Thoracic aorta (tissue), 2 donors: ENCODE results near the gene NUB1. TPM values are rescaled to one million over a fixed set of nuclear protein-coding genes. Genes with fewer than 3 reads are reported as not detected.
"Not testable (repeated sequence)": the region's sequence is repeated elsewhere in the genome, so short reads cannot be mapped to it uniquely, and the experiment has no call there.

Source experiments
- ATAC-seq: fragments of 150-250 bp; one replicate; pipeline ENCODE4 v1.8.0; 2017; ENCODE audit warnings: low read depth; ENCODE audit not compliant: insufficient number of reproducible peaks, low FRiP score
- DNase-seq: peaks from one replicate; pipeline ENCODE4 v3.0.0-alpha.2; 2020; ENCODE audit warnings: low spot score
- H3K27ac ChIP-seq, 2 donors: fragments of 200-600 bp; sonication (generic); 1 replicate in 1 of 2; 2 replicates in 1 of 2; pipeline ENCODE4 v1.5.1; 2016; ENCODE audit warnings: mild to moderate bottlenecking in 2 of 2, moderate library complexity in 2 of 2
- H3K27me3 ChIP-seq: fragments of 200-600 bp; sonication (generic); replicated peaks from 2 replicates; pipeline ENCODE4 v1.6.0; 2016; ENCODE audit warnings: mild to moderate bottlenecking; ENCODE audit not compliant: insufficient read depth
- H3K36me3 ChIP-seq: fragments of 200-600 bp; sonication (generic); one replicate; pipeline ENCODE4 v1.5.1; 2016
- H3K4me1 ChIP-seq, 2 donors: fragments of 200-600 bp; sonication (generic); 1 replicate in 1 of 2; 2 replicates in 1 of 2; pipeline versions ENCODE4 v1.5.1 to v1.6.0; 2016; ENCODE audit warnings: low read depth in 2 of 2, mild to moderate bottlenecking in 1 of 2; ENCODE audit not compliant: control insufficient read depth in 1 of 2
- H3K4me3 ChIP-seq: fragments of 200-600 bp; sonication (generic); 2 replicates; pipeline ENCODE4 v1.5.1; 2016; ENCODE audit warnings: mild to moderate bottlenecking
- H3K9me3 ChIP-seq: fragments of 200-600 bp; sonication (generic); 2 replicates; pipeline ENCODE4 v1.5.1; 2016
- CTCF ChIP-seq: fragments of 200-600 bp; sonication (generic); IDR thresholded peaks from one replicate; pipeline ENCODE4 v1.5.1; 2019; ENCODE audit warnings: antibody characterized with exemption
- total RNA-seq, 2 donors: library from RNA; depleted of rRNA; stranded (reverse); fragments of >200 nt; gene quantifications; one replicate each; pipeline versions ENCODE4 v1.1.0 to v1.2.3, GENCODE V29; 2016

NUB1 gene
- total RNA-seq, 2 donors from 2014 or later = 51.0 to 53.4 TPM

- H3K4me1 ChIP-seq = peaks cover 3 to 11% of the 10 kb centered on the region in 2 donors
- TF ChIP-seq CTCF = no peak
- H3K9me3 ChIP-seq = no peaks in the 10 kb centered on the region
- DNase-seq (no peak), ATAC-seq (no peak)
- H3K27me3 ChIP-seq = no peaks in the 10 kb centered on the region
- H3K36me3 ChIP-seq = no peaks in the 10 kb centered on the region
- no peak overlapping the region for H3K4me3 ChIP-seq
- no peak overlapping the region for H3K27ac ChIP-seq
Observed at GRCh38 chr7:151299530-151299929, 42.1 kb upstream of the NUB1 start.

DNA sequence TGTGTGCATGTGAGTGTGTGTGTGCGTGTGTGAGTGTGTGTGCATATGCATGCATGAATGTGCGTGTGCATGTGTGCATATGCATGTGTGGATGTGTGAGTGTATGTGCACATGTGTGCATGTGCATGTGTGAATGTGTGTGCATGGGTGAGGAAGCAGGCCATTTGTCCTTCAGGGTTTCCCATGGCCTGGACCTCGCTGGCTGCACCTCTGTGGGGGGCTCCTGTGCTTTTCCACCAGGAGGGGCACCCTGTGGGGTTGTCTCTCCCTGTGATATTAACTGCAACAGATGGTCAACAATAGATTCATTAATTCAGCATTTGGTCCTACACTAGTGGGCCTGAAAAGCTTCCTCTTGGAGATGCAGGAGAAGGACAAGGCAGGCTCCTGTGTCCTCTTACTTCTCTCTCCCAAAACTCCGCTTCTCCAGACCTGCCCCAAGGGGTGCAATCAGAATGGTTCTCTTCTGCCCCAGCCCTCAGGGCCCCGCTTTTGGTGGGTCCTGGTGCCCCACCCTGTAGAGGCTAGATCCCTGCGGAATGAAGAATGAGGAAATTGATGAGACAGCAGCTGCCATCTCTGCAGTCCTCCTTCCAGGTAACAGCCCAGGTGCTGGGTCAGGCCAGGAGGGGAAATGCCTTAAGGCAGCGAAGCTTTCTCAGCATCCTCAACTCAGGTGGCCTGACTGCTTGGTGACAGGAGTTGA lies 41.5 kb upstream of the NUB1 start:
- Histone ChIP-seq H3K4me3 (no peak overlapping the region), H3K9me3 (no peaks in the 10 kb centered on the region), H3K27ac (no peak overlapping the region), H3K4me1 (peaks cover 3 to 11% of the 10 kb centered on the region in 2 donors), H3K27me3 (no peaks in the 10 kb centered on the region), H3K36me3 (no peaks in the 10 kb centered on the region)
- ATAC-seq (no peak), DNase-seq (no peak)
- no peak for TF ChIP-seq CTCF

DNA sequence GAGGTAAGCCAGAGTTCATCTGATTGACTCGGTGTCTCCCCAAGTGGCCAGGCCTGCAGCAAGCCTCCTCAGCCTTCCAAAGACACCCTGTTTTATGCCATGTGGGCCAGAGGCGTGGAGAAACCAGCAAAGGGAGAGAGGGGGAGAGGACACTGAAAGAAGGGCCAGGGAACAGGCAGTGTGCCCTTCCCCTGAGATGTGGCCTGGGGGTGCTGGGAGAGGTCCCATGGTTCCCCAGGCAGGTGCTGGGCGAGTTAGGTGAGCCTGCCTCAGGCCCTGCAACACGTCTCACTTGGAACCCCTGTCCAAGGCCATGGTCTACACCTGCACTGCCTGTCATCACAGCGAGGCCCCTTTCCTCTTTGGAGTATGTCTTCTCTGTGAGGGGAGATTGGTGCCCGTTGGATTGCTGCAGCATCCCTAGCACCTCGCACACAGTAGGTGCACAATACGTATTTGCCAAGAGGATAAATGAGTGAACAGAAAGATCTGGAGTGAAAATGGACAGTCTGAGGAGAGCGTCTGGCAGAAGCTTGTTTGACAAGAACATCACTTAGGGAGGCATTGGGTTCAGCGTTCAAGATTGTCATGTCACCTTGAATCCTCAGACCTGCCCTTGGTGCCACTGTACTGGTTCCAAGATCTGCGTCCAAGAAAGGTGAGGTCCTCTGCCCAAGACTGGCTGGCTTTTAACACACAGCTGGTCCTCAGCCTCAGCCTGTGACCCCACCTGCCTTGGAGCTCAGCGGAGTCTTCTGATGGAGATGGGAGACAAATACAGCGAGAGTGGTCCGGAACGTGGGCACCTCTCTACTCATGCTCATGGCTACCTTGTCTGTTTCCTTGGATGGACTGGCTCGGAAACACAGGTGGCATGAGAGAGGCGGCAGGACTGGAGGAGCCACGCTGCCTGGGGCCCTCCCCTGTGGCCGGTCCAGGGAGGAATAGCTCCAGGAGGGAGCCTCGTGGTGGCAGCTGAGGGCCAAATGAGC lies 39.8 kb upstream of the NUB1 start:
- no peaks in the 10 kb centered on the region for H3K36me3 ChIP-seq
- no peaks in the 10 kb centered on the region for H3K9me3 ChIP-seq
- peaks cover 3 to 11% of the 10 kb centered on the region in 2 donors for H3K4me1 ChIP-seq
- TF ChIP-seq CTCF = no peak
- no peak for DNase-seq
- no peaks in the 10 kb centered on the region for H3K27me3 ChIP-seq
- H3K4me3 ChIP-seq = no peak overlapping the region
- no peak for ATAC-seq
- no peak overlapping the region for H3K27ac ChIP-seq

DNA sequence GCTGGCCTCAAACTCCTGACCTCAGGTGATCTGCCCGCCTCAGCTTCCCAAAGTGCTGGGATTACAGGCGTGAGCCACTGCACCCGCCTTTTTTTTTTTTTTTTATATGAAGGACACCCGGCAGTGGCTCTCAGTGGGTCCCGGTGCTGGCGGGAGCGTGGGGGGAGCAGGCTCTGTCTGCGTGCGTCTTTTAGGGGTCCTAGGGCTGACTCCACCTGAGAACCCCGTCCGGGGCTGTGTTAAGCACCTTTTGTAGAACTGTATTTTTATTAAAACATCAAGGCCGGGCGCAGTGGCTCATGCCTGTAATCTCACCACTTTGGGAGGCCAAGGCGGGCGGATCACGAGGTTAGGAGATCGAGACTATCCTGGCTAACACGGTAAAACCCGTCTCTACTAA lies 37.4 kb upstream of the NUB1 start:
- not testable (repeated sequence) for H3K27me3 ChIP-seq, H3K27ac ChIP-seq, H3K4me3 ChIP-seq, ATAC-seq, H3K9me3 ChIP-seq, H3K36me3 ChIP-seq, DNase-seq
- H3K4me1 ChIP-seq = peaks cover 3 to 11% of the 10 kb centered on the region in 2 donors

GRCh38 chr7:151304856-151305255 lies 36.8 kb upstream of the NUB1 start:
- no peak overlapping the region for H3K4me3 ChIP-seq
- TF ChIP-seq CTCF = no peak
- H3K36me3 ChIP-seq = no peaks in the 10 kb centered on the region
- peaks cover 3 to 11% of the 10 kb centered on the region in 2 donors for H3K4me1 ChIP-seq
- no peak for ATAC-seq
- DNase-seq = no peak
- no peaks in the 10 kb centered on the region for H3K9me3 ChIP-seq
- H3K27me3 ChIP-seq = no peaks in the 10 kb centered on the region
- H3K27ac ChIP-seq = no peak overlapping the region
